HG03521 (cell line): ENCODE measurements around the gene COP1.

Source experiments
- ATAC-seq: cut with Tn5 transposase; IDR thresholded peaks from one replicate; pipeline ENCODE4 v1.9.1; 2021; ENCODE audit warnings: mild to moderate bottlenecking, moderate library complexity; ENCODE audit not compliant: unreplicated experiment

The COP1 gene

GRCh38 chr1:176201568-176201967 lies 5.5 kb downstream of the COP1 start:
- no peak for ATAC-seq

- no peak for ATAC-seq
These were observed 7.4 kb downstream of the COP1 start for GRCh38 chr1:176199707-176200106.

- no peak for ATAC-seq
These were observed 8.7 kb downstream of the COP1 start for GRCh38 chr1:176198413-176198812.

GRCh38 chr1:176196728-176197127 lies 10.4 kb downstream of the COP1 start:
- ATAC-seq = no peak

- ATAC-seq = no peak
These were observed 11.5 kb downstream of the COP1 start for GRCh38 chr1:176195547-176195946.

GRCh38 chr1:176193663-176194062 lies 13.4 kb downstream of the COP1 start:
- ATAC-seq = no peak

GRCh38 chr1:176193023-176193422 lies 14.1 kb downstream of the COP1 start:
- ATAC-seq = peak; percentile 88

- ATAC-seq = no peak
These were observed 18.5 kb downstream of the COP1 start for GRCh38 chr1:176188604-176189003.

- no peak for ATAC-seq
These were observed 20.1 kb downstream of the COP1 start for GRCh38 chr1:176187001-176187400.

GRCh38 chr1:176183618-176184017 lies 23.5 kb downstream of the COP1 start:
- ATAC-seq = peak; percentile 54

GRCh38 chr1:176178316-176178715 lies 28.8 kb downstream of the COP1 start:
- no peak for ATAC-seq

GRCh38 chr1:176177764-176178163 lies 29.3 kb downstream of the COP1 start:
- peak; percentile 78 for ATAC-seq

GRCh38 chr1:176174108-176174507 lies 33.0 kb downstream of the COP1 start:
- no peak for ATAC-seq

GRCh38 chr1:176172215-176172614 lies 34.9 kb downstream of the COP1 start:
- no peak for ATAC-seq

GRCh38 chr1:176167210-176167609 lies 39.9 kb downstream of the COP1 start:
- ATAC-seq = no peak

- no peak for ATAC-seq
These were observed 41.5 kb downstream of the COP1 start for GRCh38 chr1:176165573-176165972.

GRCh38 chr1:176164014-176164678 lies 42.9 kb downstream of the COP1 start:
- no peak for ATAC-seq

GRCh38 chr1:176159993-176160392 lies 47.1 kb downstream of the COP1 start:
- no peak for ATAC-seq

- no peak for ATAC-seq
These were observed 49.1 kb downstream of the COP1 start for GRCh38 chr1:176157995-176158394.

GRCh38 chr1:176149939-176150807 lies 56.9 kb downstream of the COP1 start:
- ATAC-seq = no peak

- ATAC-seq = no peak
These were observed 62.6 kb downstream of the COP1 start for GRCh38 chr1:176144526-176144925.

GRCh38 chr1:176142973-176143372 lies 64.1 kb downstream of the COP1 start:
- ATAC-seq = no peak
